Cardiac septum (tissue), 1 donor: ENCODE results near the gene CACNA1S. TPM values are rescaled to one million over a fixed set of nuclear protein-coding genes. Genes with fewer than 3 reads are reported as not detected.

ENCODE experiments used
- DNase-seq: peaks from one replicate; pipeline ENCODE4 v3.0.0-alpha.2; 2020; ENCODE audit warnings: low spot score
- intact Hi-C: fragments of 100-400 bp; cut with DNase I; formaldehyde crosslinking; loops from one replicate; pipeline ENCODE4 v1.14.0; 2022
- total RNA-seq: library from RNA; stranded (reverse); fragmentation: NEBNext Ultra II Directional; extraction: Animal tissue kit (Norgen Biotek cat#: 25700); gene quantifications from one replicate; pipeline ENCODE4 v1.2.1, GENCODE V29; 2021
- donor health status: DM: no; HTN: no; CAD: no.

CACNA1S gene
- total RNA-seq, 1 donor from 2014 or later: 0.19 TPM

GRCh38 chr1:201098992-201099677 is 13.1 kb downstream of the CACNA1S start:
- DNase-seq: no peak
- intact Hi-C loops: no loop called here

GRCh38 chr1:201096977-201097856 is 15.0 kb downstream of the CACNA1S start:
- intact Hi-C loops: no loop called here
- no peak for DNase-seq

GRCh38 chr1:201096041-201096461 is 16.2 kb downstream of the CACNA1S start:
- intact Hi-C loops: no loop called here
- DNase-seq: no peak

GRCh38 chr1:201095581-201095980 is 16.6 kb downstream of the CACNA1S start:
- intact Hi-C loops: no loop called here
- no peak for DNase-seq

- DNase-seq: no peak
- intact Hi-C loops: no loop called here
Observed at GRCh38 chr1:201094832-201095231, 17.4 kb downstream of the CACNA1S start.

GRCh38 chr1:201093962-201094361 is 18.3 kb downstream of the CACNA1S start:
- intact Hi-C loops: no loop called here
- DNase-seq: no peak

GRCh38 chr1:201093561-201093960 is 18.7 kb downstream of the CACNA1S start:
- DNase-seq: no peak
- intact Hi-C loops: no loop called here

GRCh38 chr1:201092738-201093137 is 19.5 kb downstream of the CACNA1S start:
- intact Hi-C loops: no loop called here
- DNase-seq: no peak

- intact Hi-C loops: no loop called here
- no peak for DNase-seq
Observed at GRCh38 chr1:201091256-201091655, 21.0 kb downstream of the CACNA1S start.

GRCh38 chr1:201090541-201090940 is 21.7 kb downstream of the CACNA1S start:
- DNase-seq: no peak
- intact Hi-C loops: no loop called here

- DNase-seq: no peak
- intact Hi-C loops: loop anchor here (10.0 kb wide), 1 partner anchor 135 kb away; no protein-coding TSS in a partner anchor
Observed at GRCh38 chr1:201089596-201089995, 22.6 kb downstream of the CACNA1S start.

- intact Hi-C loops: loop anchor here (10.0 kb wide), 1 partner anchor 136 kb away; no protein-coding TSS in a partner anchor
- DNase-seq: no peak
Observed at GRCh38 chr1:201088901-201089525, 23.2 kb downstream of the CACNA1S start.

GRCh38 chr1:201088395-201088794 is 23.8 kb downstream of the CACNA1S start:
- no peak for DNase-seq
- intact Hi-C loops: loop anchor here (10.0 kb wide), 1 partner anchor 136 kb away; no protein-coding TSS in a partner anchor

- no peak for DNase-seq
Observed at GRCh38 chr1:201085902-201086735, 26.1 kb downstream of the CACNA1S start.

GRCh38 chr1:201084295-201084694 is 27.9 kb downstream of the CACNA1S start:
- intact Hi-C loops: loop anchor here (10.0 kb wide), 1 partner anchor 141 kb away; no protein-coding TSS in a partner anchor
- DNase-seq: no peak

More at GRCh38 chr1:201085902-201086735, 26.1 kb downstream of the CACNA1S start:
- intact Hi-C loops: loop anchor here (10.0 kb wide), 1 partner anchor 139 kb away; no protein-coding TSS in a partner anchor

- intact Hi-C loops: loop anchor here (10.0 kb wide), 1 partner anchor 141 kb away; no protein-coding TSS in a partner anchor
- no peak for DNase-seq
Observed at GRCh38 chr1:201083741-201084140, 28.5 kb downstream of the CACNA1S start.

- intact Hi-C loops: loop anchor here (10.0 kb wide), 1 partner anchor 145 kb away; no protein-coding TSS in a partner anchor
- no peak for DNase-seq
Observed at GRCh38 chr1:201080135-201080534, 32.1 kb downstream of the CACNA1S start.

GRCh38 chr1:201077736-201078135 is 34.5 kb downstream of the CACNA1S start:
- intact Hi-C loops: no loop called here
- DNase-seq: no peak

- no peak for DNase-seq
- intact Hi-C loops: no loop called here
Observed at GRCh38 chr1:201077116-201077515, 35.1 kb downstream of the CACNA1S start.
